Sigmoid colon (tissue), 4 donors: ENCODE data around the gene TNF.

ENCODE experiments used
- POLR2AphosphoS5 ChIP-seq, 4 donors: sonication (generic); formaldehyde crosslinking; IDR thresholded peaks; one replicate each; pipeline ENCODE4 v1.6.1; 2017; ENCODE audit warnings: antibody characterized with exemption in 4 of 4
- TF ChIP-seq, protein P1 (sequence below), 4 experiments: fragments of 450-650 bp in 3 of 4; fragments of 200-600 bp in 1 of 4; IDR thresholded peaks; one replicate each; pipeline ENCODE4 v1.5.1; 2016 to 2019; ENCODE audit warnings: antibody characterized with exemption in 4 of 4, mild to moderate bottlenecking in 3 of 4, moderate library complexity in 2 of 4

DNA sequence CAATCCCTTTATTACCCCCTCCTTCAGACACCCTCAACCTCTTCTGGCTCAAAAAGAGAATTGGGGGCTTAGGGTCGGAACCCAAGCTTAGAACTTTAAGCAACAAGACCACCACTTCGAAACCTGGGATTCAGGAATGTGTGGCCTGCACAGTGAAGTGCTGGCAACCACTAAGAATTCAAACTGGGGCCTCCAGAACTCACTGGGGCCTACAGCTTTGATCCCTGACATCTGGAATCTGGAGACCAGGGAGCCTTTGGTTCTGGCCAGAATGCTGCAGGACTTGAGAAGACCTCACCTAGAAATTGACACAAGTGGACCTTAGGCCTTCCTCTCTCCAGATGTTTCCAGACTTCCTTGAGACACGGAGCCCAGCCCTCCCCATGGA, 2.2 kb downstream of the TNF start:
- TF ChIP-seq, protein P1, sequence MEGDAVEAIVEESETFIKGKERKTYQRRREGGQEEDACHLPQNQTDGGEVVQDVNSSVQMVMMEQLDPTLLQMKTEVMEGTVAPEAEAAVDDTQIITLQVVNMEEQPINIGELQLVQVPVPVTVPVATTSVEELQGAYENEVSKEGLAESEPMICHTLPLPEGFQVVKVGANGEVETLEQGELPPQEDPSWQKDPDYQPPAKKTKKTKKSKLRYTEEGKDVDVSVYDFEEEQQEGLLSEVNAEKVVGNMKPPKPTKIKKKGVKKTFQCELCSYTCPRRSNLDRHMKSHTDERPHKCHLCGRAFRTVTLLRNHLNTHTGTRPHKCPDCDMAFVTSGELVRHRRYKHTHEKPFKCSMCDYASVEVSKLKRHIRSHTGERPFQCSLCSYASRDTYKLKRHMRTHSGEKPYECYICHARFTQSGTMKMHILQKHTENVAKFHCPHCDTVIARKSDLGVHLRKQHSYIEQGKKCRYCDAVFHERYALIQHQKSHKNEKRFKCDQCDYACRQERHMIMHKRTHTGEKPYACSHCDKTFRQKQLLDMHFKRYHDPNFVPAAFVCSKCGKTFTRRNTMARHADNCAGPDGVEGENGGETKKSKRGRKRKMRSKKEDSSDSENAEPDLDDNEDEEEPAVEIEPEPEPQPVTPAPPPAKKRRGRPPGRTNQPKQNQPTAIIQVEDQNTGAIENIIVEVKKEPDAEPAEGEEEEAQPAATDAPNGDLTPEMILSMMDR (IDR thresholded peaks at IDR 0.05): no peak
- TF ChIP-seq POLR2AphosphoS5 (IDR thresholded peaks at IDR 0.05): no peak
